IPS-20b (cell line): ENCODE results near the gene ALG12.

ENCODE experiments used
- H3K27ac ChIP-seq: one replicate; pipeline ENCODE4 v1.5.1; 2013; ENCODE audit warnings: low read length
- H3K27me3 ChIP-seq: 2 replicates; pipeline ENCODE4 v1.6.1; 2013; ENCODE audit warnings: mild to moderate bottlenecking, low read length, inconsistent platforms; ENCODE audit not compliant: insufficient read depth
- H3K36me3 ChIP-seq: 2 replicates; pipeline ENCODE4 v1.6.1; 2013; ENCODE audit warnings: low read depth, mild to moderate bottlenecking, inconsistent platforms, low read length, moderate library complexity; ENCODE audit not compliant: insufficient read depth
- H3K4me1 ChIP-seq: 2 replicates; pipeline ENCODE4 v1.6.1; 2013; ENCODE audit warnings: mild to moderate bottlenecking, control low read depth, inconsistent platforms, low read length, moderate library complexity; ENCODE audit not compliant: insufficient read depth
- H3K4me3 ChIP-seq: 2 replicates; pipeline ENCODE4 v1.5.1; 2013; ENCODE audit warnings: mild to moderate bottlenecking, low read length, inconsistent platforms
- H3K9ac ChIP-seq: 2 replicates; pipeline ENCODE4 v1.6.1; 2013; ENCODE audit warnings: low read depth, mild to moderate bottlenecking, inconsistent platforms, low read length, moderate library complexity
- H3K9me3 ChIP-seq: 2 replicates; pipeline ENCODE4 v1.6.1; 2013; ENCODE audit warnings: mild to moderate bottlenecking, low read depth, low read length, inconsistent platforms; ENCODE audit not compliant: insufficient read depth

The ALG12 gene

DNA sequence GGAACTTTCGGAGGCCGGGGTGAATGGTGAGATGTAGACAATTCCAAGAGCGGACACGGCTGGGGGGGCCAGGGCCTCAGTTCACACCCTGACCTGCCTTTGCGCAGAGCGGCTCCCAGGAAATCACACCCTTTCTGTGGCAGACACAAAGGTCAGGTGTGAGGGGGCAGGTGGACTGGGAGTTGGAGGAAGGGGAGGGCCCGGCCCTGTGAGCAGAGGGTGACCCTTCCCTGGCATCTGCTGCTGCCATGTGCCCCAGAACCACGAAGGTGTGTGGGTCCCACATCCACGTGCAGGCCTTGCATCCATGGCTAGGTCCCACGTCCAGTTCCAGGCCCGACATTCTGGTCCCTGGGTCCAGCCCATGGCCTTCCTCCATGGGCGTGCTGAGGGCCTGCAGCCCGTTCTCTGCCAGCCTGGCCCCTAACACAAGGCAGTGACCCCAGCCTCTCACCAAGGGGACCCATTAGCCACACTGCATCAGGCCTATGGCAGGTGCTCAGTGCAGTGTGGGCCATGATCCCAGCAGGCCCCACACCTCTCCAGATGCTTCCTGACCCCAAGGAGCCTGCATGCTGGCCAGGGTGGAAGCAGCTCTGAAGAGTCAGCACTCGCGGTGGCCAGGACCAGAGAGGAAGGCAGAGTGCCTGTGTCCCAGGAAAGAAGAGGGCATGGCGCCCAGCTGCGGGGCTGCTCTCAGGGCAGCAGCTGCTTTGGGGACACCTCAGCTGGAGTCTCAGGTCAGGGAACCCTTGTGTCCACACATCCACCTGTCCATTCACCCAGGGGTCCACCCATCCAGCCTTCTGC, 23.5 kb upstream of the ALG12 start:
- no peak overlapping the region for H3K4me3 ChIP-seq
- H3K36me3 ChIP-seq: no peaks in the 10 kb centered on the region
- H3K27me3 ChIP-seq: no peaks in the 10 kb centered on the region
- H3K4me1 ChIP-seq: peaks cover 2% of the 10 kb centered on the region; the same call in 1 of the 2 replicates
- no peak overlapping the region for H3K27ac ChIP-seq
- no peaks in the 10 kb centered on the region for H3K9me3 ChIP-seq
- H3K9ac ChIP-seq: no peak overlapping the region

GRCh38 chr22:49938565-49939136, 20.4 kb upstream of the ALG12 start:
- Histone ChIP-seq H3K4me1 (no peaks in the 10 kb centered on the region), H3K36me3 (no peaks in the 10 kb centered on the region), H3K4me3 (no peak overlapping the region), H3K27ac (no peak overlapping the region), H3K9ac (no peak overlapping the region), H3K27me3 (no peaks in the 10 kb centered on the region), H3K9me3 (no peaks in the 10 kb centered on the region)

DNA sequence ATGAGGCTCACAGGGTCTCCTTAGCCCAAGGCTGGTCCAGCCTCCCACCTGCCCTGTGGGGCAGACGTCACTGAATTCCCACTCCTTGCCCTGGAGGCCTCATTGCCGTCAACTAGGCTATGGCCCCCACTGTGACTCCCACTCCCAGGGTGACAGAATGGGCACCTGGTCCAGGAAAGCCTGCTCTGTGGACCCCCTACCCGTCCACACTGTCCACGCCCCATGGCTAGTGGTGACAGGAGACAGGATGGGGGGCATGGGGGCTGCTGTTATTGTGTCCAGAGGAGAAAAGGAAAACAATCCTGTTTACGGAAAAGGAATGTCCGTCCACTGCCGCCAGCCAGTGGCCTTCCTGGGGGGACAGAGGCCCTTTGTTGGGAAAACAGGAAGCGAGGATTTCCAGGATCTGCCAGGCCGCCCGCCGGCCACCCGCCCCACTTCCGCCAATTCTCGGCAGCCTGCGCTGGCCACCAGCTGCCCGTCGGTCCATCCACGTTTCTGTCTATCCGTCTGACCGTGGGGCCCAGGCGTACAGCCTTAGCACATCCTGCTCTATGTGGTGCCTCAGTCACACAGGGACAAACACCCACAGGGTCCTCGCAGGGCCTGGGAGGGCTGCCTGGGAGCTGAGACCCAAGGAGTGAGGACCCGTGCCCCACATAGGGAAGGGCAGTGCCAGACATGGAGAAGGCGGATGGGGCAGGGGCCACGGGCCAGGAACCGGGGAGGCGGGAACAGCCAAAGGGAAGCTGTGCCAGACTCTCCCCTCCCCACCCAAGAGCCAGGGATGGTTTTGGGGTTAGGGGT, 19.7 kb upstream of the ALG12 start:
- H3K27me3 ChIP-seq: no peaks in the 10 kb centered on the region
- no peaks in the 10 kb centered on the region for H3K4me1 ChIP-seq
- no peaks in the 10 kb centered on the region for H3K9me3 ChIP-seq
- no peak overlapping the region for H3K9ac ChIP-seq
- H3K36me3 ChIP-seq: no peaks in the 10 kb centered on the region
- H3K4me3 ChIP-seq: no peak overlapping the region
- no peak overlapping the region for H3K27ac ChIP-seq

- Histone ChIP-seq H3K4me3 (no peak overlapping the region), H3K9me3 (no peaks in the 10 kb centered on the region), H3K4me1 (no peaks in the 10 kb centered on the region), H3K36me3 (no peaks in the 10 kb centered on the region), H3K9ac (no peak overlapping the region), H3K27ac (no peak overlapping the region), H3K27me3 (no peaks in the 10 kb centered on the region)
Observed at GRCh38 chr22:49936973-49937757, 18.9 kb upstream of the ALG12 start.

- H3K36me3 ChIP-seq: no peaks in the 10 kb centered on the region
- no peak overlapping the region; the same call in 1 of the 2 replicates for H3K9ac ChIP-seq
- H3K4me1 ChIP-seq: no peaks in the 10 kb centered on the region
- H3K27ac ChIP-seq: no peak overlapping the region
- H3K27me3 ChIP-seq: 0 out of 2 replicates have a peak, but pooled peaks cover 3% of the 10 kb centered on the region
- peak overlapping the region; percentile 54; the same call in 1 of the 2 replicates for H3K4me3 ChIP-seq
- H3K9me3 ChIP-seq: no peaks in the 10 kb centered on the region
Observed at GRCh38 chr22:49936018-49936972, 18.1 kb upstream of the ALG12 start.

GRCh38 chr22:49935561-49935960, 17.3 kb upstream of the ALG12 start:
- no peak overlapping the region for H3K4me3 ChIP-seq
- no peaks in the 10 kb centered on the region for H3K36me3 ChIP-seq
- no peak overlapping the region for H3K9ac ChIP-seq
- H3K27ac ChIP-seq: no peak overlapping the region
- peaks cover 9% of the 10 kb centered on the region for H3K27me3 ChIP-seq
- no peaks in the 10 kb centered on the region for H3K9me3 ChIP-seq
- no peaks in the 10 kb centered on the region for H3K4me1 ChIP-seq

- Histone ChIP-seq H3K36me3 (no peaks in the 10 kb centered on the region), H3K9me3 (no peaks in the 10 kb centered on the region), H3K4me1 (no peaks in the 10 kb centered on the region), H3K4me3 (peak overlapping the region; percentile 50; the same call in 1 of the 2 replicates), H3K27ac (no peak overlapping the region), H3K9ac (no peak overlapping the region; the same call in 1 of the 2 replicates), H3K27me3 (peaks cover 14% of the 10 kb centered on the region)
Observed at GRCh38 chr22:49934891-49935557, 16.8 kb upstream of the ALG12 start.

DNA sequence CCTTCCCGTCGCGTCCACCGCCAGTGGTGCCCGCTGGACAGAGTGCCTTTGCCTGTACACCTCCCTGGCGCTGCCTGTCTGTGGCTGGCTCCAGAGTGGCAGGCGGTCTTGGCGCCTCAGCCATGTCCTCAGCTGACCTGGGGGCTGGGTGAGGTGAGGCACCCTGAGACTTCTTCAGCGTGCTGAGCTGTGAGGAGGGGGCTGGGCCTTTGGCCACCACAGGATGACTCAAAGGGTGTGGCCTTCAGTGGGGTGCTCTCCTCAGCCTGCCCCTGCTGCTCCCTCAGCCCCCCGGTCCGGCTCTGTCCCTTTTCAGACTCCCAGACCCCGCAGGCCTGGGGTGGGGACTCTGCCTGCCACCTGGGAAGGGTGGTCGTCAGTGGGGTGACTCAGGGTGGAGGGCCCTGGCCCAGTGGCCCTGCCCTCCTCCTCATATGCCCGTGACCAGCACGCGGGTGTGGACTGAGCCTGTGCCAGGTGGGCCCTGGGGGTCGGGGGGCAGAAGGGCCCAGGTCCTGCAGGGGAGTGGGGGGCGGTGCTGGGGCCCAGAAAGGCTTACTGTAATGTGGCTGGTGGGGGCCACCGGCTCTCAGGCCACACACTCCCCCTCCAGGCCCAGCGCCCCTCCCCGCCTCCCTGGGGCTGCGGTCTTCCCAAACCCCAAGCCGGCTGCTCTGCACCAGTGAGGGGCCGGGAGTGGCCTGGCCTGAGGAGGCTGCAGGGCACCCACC, 16.1 kb upstream of the ALG12 start:
- Histone ChIP-seq H3K9me3 (no peaks in the 10 kb centered on the region), H3K9ac (no peak overlapping the region; the same call in 1 of the 2 replicates), H3K27me3 (peaks cover 19% of the 10 kb centered on the region), H3K27ac (no peak overlapping the region), H3K4me1 (no peaks in the 10 kb centered on the region), H3K36me3 (no peaks in the 10 kb centered on the region), H3K4me3 (peak overlapping the region; percentile 50; the same call in 1 of the 2 replicates)

GRCh38 chr22:49933236-49934159, 15.3 kb upstream of the ALG12 start:
- no peaks in the 10 kb centered on the region for H3K9me3 ChIP-seq
- no peak overlapping the region for H3K9ac ChIP-seq
- no peaks in the 10 kb centered on the region for H3K4me1 ChIP-seq
- H3K36me3 ChIP-seq: no peaks in the 10 kb centered on the region
- no peak overlapping the region for H3K27ac ChIP-seq
- no peak overlapping the region for H3K4me3 ChIP-seq
- peaks cover 19% of the 10 kb centered on the region for H3K27me3 ChIP-seq
